GM18861 (cell line): ENCODE results near the gene C20orf141.

ENCODE experiments used
- ATAC-seq: cut with Tn5 transposase; IDR thresholded peaks from one replicate; pipeline ENCODE4 v1.9.1; 2021; ENCODE audit not compliant: unreplicated experiment

Gene C20orf141

GRCh38 chr20:2846698-2847097, 31.9 kb downstream of the C20orf141 start:
- ATAC-seq = no peak

DNA sequence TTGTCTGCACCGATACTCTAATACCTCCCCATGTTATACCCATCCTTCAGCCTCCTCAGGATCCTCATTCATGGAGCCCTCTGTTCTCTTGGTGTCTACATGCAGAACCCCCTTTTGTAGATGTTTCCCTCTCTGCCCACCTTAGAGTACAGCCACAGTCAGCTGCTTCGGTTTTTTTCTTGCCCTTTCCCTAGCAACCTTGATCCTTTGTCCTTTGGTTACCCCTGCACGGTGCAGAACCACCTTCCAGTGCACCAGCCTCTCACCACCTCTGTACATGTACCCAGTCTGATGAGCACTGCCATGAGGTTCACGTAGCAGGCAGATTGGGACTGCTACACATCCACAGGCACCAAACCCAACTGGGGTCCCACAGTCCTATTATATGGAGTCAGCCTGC, 33.0 kb downstream of the C20orf141 start:
- no peak for ATAC-seq

GRCh38 chr20:2849529-2849928, 34.7 kb downstream of the C20orf141 start:
- no peak for ATAC-seq

- ATAC-seq = no peak
Observed at GRCh38 chr20:2851086-2851485, 36.3 kb downstream of the C20orf141 start.

GRCh38 chr20:2858591-2858990, 43.8 kb downstream of the C20orf141 start:
- no peak for ATAC-seq

DNA sequence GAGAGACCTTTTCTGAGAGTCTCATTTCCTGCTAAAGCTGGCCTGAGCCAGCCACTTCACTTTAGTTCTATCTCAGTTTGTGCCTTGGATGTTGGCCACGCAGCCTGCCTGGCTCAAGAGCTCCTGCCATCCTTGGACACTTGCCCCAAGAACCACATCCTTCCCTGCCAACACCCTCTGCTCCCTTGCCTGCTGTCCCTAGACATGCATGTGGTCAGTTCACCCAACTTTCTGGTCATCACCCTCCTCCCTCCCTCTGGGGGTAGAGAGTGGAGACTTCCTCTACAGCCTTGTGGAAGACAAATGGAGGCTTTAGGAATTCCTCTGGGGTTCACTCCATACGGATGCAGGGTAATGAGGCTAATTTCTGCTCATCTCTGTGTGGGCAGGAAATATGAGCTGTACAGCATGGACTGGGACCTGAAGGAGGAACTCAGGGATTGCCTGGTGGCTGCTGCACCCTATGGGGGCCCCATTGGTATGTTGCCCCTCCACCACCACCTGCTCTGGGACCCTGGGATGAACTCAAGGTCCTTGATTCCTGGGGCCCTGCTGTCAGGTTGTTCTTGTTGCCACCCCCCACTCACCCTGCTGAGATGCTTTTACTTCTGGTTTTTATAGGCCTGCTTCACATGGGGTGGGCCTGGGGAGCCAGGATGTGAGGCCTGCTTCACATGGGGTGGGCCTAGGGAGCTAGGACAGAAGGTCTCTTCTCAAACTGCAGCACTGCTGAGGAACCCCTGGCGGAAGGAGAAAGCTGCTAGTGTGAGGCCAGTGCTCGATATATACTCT, 44.7 kb downstream of the C20orf141 start:
- no peak for ATAC-seq

DNA sequence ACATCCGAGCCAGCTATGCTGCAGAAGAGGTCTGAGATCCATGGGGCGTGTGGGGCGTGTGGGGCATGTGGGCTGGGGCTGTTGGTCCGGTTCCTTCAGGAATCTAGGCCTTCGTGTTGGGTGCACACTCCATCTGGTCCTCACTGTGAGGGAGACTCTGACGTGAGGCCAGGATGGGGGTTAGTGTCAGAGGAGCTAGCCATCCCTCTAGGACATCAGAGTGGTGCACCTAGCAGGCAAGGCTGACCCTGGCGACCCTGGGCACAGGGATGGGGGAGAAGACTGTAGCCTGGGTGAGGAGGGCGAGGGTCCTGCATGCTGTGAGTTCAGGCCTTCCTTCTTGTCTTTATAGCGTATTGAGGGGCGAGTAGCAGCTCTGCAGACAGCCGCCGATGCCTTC, 49.8 kb downstream of the C20orf141 start:
- no peak for ATAC-seq

DNA sequence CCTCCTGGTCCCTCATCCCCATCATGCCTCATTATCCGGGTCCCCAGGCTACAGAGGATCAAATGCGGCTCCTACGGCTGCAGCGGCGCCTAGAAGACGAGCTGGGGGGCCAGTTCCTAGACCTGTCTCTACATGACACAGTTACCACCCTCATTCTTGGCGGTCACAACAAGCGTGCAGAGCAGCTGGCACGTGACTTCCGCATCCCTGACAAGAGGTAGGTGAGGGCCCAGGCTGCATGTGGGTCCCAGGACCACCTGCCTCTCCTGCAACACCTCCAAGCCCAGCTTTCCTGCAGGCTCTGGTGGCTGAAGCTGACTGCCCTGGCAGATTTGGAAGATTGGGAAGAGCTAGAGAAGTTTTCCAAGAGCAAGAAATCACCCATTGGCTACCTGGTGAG, 50.3 kb downstream of the C20orf141 start:
- no peak for ATAC-seq
